GM19238 (cell line): ENCODE data around the gene INCA1.
A peak's percentile ranks its signal among the peaks of the same experiment; 100 is the strongest.

ENCODE experiments used
- DNase-seq: peaks from one replicate; pipeline ENCODE4 v3.0.0; 2011; ENCODE audit warnings: low spot score; ENCODE audit not compliant: insufficient read length

Gene INCA1

DNA sequence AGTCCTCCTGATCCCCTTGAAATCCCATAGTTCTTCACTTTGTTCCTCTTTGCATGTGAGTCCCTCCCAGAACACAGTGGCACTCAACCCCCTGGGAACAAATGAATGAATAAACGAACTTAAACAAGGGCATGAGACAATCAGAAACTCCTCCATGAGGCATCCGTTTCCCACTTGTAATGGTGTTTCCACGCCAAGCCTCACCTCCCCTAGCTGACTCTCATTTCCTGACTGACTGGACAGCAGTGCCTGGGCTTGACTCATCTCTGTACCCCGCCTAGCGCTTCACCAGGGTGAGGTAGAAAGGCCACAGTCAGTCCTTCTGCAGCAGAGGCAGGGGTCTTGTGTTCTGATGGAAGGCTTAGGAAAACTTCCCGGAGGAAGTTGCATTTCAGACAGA is 14.6 kb upstream of the INCA1 start:
- DNase-seq = no peak

DNA sequence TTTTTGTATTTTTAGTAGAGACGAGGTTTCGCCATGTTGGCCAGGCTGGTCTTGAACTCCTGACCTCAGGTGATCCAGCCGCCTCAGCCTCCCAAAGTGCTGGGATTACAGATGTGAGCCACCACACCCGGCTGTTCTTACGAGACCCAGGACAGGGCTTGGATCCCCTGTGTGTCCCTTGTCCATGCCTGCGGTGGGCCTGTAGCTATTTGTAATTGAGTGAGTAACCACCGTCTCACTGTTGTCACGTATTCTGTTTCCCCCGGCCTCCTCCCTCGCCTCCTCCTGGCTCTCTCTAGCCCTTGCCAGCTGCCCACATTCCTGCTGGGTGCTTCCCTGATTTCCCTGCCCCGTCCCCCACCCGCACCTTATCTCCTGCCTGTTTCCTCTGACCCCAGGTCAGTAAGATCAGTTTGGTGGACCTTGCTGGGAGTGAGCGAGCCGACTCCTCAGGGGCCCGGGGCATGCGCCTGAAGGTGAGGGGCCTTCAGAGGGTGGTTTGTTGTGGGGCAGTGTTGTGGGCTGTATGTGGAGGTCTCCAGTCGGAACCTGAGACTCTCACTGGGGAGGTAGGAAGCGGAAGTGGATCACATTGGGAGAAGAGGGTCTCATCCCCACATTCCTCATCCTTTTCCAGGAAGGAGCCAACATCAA is 6.0 kb upstream of the INCA1 start:
- no peak for DNase-seq

DNA sequence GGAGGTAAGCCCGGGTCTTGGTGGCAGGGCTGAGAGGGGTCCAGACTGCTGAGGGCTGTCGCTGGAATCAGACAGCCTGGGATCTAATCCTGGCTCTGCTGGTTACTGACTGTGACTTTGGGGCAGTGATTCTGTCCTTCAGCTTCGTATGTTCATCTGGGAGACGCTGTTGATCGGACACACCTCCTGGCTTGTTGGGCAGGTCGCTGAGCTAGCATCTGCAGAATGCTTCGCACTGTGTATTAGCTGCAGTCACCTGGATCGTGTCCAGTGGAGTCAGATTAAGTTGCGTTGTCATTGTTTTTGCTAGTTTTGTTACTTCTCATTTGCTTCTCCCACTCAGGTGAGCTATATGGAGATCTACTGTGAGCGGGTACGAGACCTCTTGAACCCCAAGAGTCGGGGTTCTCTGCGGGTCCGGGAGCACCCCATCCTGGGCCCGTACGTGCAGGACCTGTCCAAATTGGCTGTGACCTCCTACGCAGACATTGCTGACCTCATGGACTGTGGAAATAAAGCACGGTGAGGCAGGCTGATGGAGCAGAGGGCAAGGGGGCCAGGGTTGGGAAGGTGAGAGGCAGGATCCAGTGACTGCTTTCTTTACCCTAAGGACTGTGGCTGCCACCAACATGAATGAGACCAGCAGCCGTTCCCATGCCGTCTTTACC is 4.9 kb upstream of the INCA1 start:
- no peak for DNase-seq

DNA sequence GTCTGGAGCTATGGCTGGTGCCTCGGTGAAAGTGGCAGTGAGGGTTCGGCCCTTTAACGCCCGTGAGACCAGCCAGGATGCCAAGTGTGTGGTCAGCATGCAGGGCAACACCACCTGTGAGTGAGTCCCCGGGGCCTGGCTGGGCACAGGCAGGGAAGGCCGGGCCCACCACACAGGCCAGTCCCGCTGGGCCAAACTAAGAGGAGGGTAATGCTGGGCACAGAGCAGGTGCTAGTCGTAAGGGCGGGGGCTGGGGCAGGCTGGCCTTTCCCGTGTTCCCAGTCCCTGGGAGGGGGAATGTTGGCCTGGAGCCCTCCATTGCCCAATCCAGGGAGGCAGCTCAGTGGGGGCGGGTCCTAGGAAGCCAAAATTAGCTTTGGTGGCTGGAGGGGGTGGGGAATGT is 2.9 kb upstream of the INCA1 start:
- DNase-seq = no peak

DNA sequence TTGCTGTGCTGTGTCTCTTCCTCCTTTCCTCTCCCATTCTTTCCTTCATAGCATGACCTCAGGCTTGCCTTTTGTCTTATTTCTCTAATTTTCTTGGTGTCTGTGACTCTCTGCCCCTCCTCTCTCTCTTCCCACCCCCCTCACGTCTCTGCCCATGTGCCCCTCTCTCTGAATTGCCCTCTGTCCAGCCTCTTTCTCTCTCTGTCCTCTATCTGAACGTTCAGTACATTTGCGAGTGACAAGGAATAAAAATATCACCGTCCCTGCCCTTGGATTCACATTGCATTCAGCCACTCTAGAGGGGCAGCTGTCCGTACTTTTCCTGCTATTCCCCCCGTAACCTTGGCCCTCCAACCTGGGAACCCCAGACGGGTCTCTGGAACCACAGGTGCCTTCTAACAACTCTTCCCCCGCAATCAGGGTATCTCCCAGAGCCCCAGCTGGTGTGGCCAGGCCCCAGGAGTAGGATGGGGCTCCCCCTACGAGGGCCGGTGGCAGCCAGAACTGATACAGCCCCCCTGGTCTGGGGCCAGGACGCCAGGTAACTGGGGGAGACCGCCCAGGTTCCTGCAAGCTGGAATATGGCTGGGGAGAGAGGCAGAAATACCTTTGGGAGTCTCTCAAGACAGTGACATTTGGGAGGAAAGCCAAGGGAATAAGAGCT is 2.2 kb upstream of the INCA1 start:
- no peak for DNase-seq

DNA sequence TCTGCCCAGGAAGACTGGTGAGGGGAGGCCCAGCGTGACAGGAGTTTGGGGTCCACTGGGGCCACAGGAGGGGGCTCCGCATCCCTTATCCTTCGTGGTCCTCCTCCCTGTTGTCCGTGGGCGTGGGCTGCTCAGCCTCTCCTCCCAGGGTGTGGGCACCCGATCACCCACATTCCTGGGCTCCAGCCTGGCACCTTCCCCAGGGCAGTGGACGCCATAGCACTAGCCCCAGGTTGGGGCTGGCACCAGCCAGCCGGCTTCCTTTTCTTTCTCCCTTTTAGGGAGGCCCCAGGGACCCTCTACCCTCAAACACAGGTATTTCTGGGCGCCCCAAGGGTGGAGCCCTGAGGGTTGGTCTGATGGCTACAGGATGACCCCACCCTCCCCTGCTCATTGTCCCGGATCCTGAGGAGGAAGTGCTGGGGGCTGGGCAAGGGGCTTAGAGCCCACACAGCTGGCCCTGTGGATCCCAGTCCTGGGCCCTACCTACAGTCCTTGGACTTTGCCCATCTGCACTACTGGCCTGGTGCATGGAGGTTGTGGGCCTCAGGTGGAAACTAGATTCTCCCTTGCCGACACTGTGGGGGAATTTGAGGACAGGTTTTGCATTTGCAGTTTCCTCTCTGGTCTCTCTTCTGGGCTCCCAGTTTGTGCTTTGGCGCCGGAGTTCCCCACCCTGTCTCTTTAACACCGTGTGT is 1.6 kb upstream of the INCA1 start:
- DNase-seq = no peak

DNA sequence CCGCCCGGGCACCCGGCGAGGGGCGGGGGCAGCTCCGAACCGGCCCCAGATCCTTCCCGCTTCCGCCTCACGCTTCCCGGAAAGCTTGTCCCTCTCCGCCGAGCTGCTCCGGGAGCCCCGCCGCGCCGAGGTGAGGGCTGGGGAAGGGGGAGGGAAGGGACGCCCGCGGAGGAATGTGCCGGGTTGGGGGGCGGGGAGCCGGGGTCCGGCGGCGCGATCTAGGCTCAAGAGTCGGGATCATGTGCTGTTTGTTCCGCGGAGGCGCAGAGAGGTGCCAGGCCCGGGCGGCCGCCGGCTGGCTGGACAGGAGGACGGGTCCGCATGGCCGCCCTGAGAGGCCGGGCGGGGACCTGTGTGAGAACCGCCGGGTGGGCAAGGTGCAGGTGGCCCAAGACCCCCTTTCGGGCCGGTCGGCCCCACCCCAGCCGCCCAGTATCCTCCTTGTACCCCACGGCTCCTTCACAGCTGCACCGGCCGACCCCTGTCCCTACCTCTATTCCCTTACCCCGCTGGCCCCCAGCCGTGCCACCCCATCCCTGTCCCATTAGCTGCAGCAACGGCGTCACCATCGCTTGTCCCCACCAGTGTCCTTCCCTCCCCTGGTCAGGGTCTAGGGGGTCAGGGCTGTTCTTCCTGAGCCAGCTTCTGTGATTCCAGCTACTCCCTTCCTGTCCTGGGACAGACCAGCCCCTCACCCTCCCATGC is 857 bp upstream of the INCA1 start:
- DNase-seq = no peak

DNA sequence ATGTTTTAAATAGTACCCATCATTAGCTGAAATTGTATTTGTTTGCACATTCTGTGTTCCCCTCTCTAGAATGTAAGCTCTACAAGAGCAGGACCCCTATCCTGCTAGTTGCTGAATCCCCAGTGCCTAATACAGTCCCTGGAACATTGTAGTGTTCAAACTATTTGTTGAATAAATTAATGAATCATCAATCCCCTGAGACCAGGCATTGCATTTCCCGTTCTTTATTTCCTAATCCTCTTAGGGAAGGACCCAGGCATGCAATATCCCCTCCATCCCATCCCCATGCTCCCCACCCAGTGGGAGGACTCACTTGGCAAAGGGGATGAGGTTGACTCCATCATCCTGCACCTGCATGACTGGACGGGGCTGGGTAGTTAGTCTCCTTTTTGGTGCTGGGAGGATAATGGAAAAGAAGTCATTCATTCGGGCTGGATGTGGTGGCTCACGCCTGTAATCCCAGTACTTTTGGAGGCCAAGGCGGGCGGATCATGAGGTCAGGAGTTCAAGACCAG is 3.2 kb downstream of the INCA1 start:
- no peak for DNase-seq

DNA sequence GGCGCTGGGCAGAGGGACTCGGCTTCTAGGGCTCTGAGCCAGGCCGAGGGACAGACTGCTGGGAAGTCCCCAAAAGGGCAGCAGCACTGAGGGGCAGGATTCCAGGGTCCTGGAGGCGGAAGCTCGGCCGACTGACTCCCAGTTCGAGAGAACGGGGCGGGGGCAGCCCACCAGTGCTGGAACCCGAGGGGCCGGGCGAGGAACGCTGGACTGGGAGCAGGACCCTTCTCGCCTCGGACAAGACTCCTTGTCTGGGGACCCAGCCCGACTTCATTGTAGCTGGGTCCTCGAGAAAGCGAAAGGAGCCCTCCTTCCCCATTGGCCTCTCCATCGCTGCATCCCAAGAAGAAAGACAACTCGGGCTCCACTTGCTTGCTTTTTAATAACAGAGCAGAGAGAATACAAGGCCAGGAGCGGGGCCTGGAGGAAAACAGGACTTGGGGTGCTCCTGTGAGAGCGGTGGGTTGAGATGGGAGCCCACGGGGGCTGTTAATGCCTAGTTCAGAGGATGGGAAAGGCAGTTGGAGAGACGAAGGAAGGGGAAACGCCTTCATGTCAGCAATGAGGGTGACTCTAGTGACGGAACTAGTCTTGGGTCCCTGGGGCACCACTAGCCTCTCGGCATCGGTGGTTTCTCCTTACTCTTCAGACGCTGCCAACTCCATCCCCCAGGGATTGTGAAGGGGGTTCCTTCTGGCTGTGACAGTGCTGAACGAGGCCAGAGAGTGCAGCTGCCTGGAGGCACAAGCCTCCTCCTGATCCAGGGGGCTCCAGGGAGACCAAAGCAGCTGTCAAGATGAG is 9.4 kb downstream of the INCA1 start:
- DNase-seq = no peak

DNA sequence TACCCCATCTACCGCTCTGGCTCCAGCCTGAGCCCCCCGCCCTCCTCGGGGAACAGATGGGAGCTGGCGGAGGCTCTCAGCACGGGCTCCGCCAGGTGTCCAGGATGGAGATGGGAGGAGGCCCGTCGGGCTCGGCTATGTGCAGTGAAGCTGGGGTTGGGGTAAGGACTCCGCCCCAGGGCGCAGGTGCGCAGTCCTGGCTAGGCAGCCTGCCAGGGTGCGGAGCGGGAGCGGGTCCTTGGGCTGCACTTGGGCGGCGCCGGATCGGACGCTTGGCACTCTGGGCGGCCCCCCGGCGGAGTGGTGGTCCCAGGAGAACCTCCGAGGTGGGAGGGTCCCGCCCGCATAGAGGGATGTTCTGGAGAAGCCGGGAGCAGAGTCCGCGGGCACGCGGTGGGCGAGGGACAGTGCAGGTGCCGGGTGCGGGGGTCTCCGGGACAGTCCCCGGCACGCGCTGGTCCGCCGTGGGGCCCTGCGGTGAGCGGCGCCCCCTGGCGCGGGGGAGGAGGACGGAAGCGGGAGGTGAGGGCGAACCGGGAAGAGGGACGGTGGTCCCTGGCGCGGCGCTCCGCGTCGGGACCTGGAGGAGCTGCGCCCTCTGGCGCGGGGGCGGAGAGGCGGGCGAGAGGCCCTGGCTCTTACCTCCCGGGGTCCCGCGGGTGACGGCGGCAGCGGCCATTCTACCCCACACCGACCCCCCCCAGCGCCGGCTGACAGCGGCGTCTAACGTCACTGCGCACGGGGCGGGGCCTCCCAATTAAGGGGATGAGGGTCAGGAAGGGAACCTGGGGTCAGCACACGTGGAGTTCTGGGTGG is 10.2 kb downstream of the INCA1 start, which contains the start of gene CAMTA2:
CAMTA2 (minus strand) TSS at position 725 of the 816 bp plus-strand sequence. CDS start 1,453 bp downstream, outside the sequence.
- DNase-seq = peak; percentile 82

DNA sequence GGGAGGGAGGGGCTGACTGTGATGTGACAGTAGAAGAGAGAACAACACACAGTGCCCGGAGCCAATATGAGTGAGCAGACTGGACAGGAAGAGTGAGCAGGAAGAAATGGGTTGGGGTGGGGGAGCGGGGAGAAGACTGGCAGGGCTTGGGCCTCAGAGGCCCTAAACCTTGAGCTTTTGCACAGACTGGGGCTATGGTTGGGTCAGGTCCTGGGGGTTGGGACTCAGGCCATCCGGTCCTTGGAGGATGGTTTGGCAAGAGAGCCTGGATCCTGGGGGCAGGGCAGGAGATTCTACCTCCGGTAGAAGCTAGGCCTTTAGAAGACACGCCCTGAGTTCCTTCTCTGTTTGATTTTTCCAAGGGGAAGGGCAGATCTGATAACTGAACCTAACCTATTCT is 10.9 kb downstream of the INCA1 start:
- no peak for DNase-seq

DNA sequence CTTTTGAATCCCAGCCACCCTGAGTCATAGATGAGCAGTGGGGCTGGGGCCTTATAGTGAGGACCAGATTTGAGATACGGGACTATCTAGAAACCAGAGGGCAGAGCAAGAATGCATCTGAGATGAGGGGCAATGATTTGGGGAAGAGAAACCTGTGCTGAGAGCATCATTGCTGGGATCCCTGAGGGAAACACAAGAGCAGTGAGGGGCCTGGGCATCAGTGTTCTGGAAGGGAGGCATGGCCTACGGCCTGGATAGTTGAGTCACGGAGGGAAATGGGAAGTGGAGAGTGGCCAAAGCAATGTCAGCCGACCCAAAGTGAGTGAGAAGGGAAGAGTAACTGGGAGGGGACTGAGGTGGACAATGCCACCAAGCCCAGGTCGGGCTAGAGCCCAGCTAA is 15.0 kb downstream of the INCA1 start:
- DNase-seq = no peak

DNA sequence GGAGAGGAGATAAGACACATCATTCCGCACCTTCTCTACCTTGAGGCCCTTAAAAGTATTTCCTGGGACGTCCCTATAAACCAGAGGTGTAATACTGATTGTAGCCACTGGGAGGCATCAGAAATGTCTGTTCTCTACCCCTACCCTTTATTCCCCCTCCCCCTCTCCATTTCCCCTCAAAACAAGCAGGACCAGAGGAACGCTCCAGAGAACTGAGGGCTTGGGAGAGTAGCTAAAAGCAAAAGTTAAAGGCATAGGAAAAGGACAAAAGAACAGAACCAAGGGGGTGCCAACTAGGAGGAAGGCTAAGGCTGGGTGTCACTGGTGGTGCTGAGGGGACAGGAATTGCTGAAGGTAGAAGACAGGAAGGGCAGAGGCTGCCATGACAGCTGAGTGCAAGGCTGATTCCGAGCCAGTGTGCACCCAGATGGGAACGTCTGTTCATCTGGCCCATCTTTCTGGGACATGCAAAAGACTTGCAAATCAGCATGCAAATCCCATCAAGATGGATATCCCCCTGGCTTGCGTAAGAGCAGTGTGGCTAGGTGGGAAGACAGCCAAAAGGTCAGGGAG is 16.6 kb downstream of the INCA1 start:
- DNase-seq = no peak

DNA sequence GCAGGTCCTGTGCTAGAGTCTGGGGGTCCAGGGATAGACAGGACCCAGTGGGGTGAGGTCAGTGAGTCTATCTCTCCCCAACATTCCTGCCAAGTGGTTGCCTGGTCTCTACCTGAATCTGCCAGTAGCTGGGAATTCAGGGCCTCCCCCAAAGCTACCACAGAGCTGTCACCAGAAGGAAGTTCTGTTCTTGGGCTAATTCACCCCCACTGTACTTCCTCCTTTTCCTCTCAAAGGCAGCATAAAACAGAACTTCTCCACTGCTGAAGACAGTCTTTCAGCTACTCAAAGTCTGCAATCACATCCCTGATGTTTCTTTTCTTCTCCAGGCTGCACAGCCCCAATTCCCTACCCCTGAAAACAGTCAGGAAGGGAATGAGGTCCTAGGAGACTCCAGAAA is 18.6 kb downstream of the INCA1 start:
- no peak for DNase-seq

DNA sequence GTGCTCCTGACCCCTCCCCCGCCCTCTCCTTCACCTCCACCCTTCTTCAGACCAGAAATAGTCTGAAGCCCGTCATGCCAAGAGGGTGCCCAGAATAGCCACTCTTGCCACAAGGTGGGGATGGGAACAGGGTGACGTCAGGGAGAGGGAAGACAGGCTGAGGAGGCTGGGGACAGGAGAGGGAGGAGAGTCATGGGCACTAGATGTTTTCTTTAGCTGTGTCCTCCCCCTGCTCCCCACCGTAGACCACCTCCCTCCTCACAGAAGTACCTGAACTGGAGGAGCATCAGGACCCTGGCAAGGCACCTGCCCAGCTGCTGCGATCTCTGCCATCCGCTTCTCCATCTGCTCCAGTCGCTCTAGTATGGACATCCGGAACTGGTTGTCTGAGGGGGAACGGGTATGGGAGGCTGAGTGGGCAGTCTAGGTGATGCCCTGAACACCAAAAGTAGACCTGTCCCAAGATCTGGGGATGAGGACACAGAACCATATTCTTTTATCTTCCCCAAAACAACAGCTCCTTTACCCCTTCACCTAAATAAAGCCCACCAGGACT is 23.1 kb downstream of the INCA1 start:
- no peak for DNase-seq

DNA sequence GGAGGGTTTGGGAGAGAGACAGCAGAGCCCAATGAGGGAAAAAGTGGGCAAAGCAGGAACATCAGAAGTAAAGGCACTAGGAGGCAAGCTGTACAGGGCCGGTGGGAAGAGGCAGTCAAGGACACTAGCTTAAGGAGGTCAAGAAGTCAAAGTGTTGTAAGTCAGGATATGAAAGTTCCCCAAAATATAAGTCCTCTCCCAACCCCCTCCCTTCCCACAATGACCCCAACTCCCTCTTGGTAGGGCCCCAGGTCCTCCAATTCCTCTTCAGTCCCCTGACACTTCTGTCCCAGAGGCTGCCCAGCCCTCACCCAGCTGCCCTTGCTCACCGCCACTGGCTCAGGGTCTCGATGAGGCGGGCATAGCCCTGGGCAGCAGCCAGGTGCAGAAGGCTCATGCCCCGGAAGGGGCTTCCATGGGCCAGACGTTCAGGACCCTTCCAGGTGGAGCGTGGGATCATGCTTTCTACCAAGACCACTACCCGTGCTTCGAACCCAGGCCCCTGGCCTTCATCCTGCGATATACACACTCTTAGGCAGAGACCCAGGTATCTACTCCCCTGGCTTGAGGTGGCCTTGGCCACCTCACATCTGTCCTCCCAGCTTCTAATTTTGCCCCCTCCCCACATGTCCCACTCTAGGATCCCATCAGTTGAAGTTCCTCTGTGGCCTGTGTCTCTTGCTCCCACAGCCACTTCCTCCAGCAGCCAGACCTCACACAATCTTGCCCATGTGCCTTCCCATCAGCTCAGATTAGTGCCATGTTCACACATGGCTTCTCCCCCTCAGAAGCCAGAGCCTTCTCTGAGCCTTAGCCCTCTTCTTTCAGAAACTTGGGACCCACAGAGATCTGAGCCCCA is 23.8 kb downstream of the INCA1 start:
- DNase-seq = no peak

DNA sequence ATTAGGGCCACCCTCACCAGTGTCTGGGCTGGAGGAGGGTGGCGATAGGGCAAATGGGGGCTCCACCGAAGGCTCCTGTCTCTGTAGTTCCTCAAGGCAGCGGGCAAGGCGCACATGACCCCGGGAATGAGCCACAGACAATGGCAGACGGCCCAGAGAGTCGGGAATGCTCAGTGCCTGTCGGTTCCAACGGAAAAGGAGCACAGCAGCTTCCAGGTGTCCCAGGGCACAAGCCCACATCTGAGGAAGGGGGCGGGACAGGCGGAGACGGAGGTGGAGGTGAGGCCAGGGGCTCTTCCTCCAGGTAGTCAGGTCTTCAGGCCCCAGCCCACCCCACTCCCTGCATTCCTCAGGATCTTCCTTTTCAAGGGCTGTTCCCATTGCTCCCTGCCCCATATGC is 24.6 kb downstream of the INCA1 start:
- no peak for DNase-seq

DNA sequence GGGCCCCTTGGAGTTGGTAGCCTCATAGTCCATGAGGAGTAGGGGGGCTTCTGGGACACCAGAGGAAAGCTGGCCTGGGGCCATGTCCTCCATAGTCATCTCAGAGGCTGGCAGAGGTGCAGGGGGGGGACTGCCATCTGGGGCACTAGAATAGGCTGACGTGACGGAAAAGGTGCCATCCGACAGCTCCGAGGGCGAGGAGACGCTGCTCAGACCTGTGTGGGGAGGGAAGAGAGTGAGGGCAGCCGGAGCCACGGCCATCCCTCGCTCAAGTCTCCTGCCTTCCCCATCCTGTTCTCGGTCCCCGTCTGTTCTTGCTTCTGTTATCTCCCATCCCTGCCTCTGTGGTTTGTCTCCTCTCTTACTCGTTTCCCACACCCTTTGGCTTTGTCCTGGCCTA is 25.0 kb downstream of the INCA1 start:
- no peak for DNase-seq
